ENCODE data around the gene TLR8. TPM values are rescaled to one million over a fixed set of nuclear protein-coding genes. Genes with fewer than 3 reads are reported as not detected.

Gene TLR8
- total and polyA plus RNA-seq, 10 of the 15 experiments (the other 5 are each of a cell fraction or from before 2014, with no cell fraction given): 0.04 TPM; not detected in 9

DNA sequence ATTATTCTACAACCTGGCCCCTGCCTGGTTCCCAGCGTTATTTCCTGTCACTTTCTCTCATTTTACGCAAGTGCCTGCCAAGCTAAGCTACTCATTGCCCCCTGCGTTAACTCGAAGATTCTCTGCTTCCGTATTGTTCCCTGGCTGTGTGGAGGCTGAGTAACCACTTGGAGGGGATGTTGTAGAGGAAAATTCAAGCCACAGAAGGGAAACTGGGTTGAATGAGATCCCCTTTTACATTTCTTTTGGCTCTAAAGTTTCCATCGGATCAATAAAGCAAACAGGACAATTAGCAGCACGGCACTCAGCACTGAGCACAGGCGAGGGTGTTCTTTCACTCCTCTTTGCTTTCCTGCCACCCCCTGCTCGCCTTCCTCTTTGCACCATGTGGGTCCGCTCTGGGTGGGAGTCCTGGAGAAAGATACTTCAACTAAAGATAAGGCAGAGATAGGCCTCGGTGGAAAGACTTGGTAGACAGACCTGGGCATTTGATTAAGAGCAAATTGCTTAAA lies 64.3 kb downstream of the TLR8 start (continued):
- TF ChIP-seq YY1 (IDR thresholded peaks at IDR 0.05; ENCODE audit: low read depth, low read length) (peak; percentile 25; the same call in 1 of the 2 replicates), CHD2 (IDR thresholded peaks at IDR 0.05; ENCODE audit: borderline replicate concordance, low read depth, low read length) (0 out of 2 replicates have a peak, but pooled peaks have one; percentile 18), PAX5 (IDR thresholded peaks at IDR 0.05; ENCODE audit: borderline replicate concordance, low read depth, low read length) (no peak), BHLHE40 (IDR thresholded peaks at IDR 0.05; ENCODE audit: borderline replicate concordance in 1 of 2, low read depth in 2 of 2, low read length in 1 of 2) (0 out of 4 replicates have a peak, but pooled peaks of 1 of the 2 experiments have one; percentile 14), SRF (IDR thresholded peaks at IDR 0.05; ENCODE audit: low read depth in 2 of 2, low read length in 2 of 2) (no peak), FOS (IDR thresholded peaks at IDR 0.05; ENCODE audit: borderline replicate concordance, extremely low read depth, insufficient read length) (no peak), SUZ12 (IDR thresholded peaks at IDR 0.05; ENCODE audit: unreplicated experiment) (no peak), SPI1 (IDR thresholded peaks at IDR 0.05; ENCODE audit: borderline replicate concordance, insufficient read depth, low read depth, low read length) (no peak), SMAD5 (IDR thresholded peaks at IDR 0.05; ENCODE audit: low read depth) (0 out of 2 replicates have a peak, but pooled peaks have one; percentile 28), ZNF207 (IDR thresholded peaks at IDR 0.05; ENCODE audit: borderline replicate concordance) (no peak)
- TF ChIP-seq, protein P1, sequence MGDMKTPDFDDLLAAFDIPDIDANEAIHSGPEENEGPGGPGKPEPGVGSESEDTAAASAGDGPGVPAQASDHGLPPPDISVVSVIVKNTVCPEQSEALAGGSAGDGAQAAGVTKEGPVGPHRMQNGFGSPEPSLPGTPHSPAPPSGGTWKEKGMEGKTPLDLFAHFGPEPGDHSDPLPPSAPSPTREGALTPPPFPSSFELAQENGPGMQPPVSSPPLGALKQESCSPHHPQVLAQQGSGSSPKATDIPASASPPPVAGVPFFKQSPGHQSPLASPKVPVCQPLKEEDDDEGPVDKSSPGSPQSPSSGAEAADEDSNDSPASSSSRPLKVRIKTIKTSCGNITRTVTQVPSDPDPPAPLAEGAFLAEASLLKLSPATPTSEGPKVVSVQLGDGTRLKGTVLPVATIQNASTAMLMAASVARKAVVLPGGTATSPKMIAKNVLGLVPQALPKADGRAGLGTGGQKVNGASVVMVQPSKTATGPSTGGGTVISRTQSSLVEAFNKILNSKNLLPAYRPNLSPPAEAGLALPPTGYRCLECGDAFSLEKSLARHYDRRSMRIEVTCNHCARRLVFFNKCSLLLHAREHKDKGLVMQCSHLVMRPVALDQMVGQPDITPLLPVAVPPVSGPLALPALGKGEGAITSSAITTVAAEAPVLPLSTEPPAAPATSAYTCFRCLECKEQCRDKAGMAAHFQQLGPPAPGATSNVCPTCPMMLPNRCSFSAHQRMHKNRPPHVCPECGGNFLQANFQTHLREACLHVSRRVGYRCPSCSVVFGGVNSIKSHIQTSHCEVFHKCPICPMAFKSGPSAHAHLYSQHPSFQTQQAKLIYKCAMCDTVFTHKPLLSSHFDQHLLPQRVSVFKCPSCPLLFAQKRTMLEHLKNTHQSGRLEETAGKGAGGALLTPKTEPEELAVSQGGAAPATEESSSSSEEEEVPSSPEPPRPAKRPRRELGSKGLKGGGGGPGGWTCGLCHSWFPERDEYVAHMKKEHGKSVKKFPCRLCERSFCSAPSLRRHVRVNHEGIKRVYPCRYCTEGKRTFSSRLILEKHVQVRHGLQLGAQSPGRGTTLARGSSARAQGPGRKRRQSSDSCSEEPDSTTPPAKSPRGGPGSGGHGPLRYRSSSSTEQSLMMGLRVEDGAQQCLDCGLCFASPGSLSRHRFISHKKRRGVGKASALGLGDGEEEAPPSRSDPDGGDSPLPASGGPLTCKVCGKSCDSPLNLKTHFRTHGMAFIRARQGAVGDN (IDR thresholded peaks at IDR 0.05): peak; percentile 54; the same call in 1 of the 2 replicates
- TF ChIP-seq, protein P2, sequence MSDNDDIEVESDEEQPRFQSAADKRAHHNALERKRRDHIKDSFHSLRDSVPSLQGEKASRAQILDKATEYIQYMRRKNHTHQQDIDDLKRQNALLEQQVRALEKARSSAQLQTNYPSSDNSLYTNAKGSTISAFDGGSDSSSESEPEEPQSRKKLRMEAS (IDR thresholded peaks at IDR 0.05; ENCODE audit: low read depth, low read length): no peak
- TF ChIP-seq, protein P3, sequence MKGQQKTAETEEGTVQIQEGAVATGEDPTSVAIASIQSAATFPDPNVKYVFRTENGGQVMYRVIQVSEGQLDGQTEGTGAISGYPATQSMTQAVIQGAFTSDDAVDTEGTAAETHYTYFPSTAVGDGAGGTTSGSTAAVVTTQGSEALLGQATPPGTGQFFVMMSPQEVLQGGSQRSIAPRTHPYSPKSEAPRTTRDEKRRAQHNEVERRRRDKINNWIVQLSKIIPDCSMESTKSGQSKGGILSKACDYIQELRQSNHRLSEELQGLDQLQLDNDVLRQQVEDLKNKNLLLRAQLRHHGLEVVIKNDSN (IDR thresholded peaks at IDR 0.05; ENCODE audit: borderline replicate concordance, extremely low read length, insufficient read depth, low read depth, low read length): no peak
- TF ChIP-seq, protein P4, sequence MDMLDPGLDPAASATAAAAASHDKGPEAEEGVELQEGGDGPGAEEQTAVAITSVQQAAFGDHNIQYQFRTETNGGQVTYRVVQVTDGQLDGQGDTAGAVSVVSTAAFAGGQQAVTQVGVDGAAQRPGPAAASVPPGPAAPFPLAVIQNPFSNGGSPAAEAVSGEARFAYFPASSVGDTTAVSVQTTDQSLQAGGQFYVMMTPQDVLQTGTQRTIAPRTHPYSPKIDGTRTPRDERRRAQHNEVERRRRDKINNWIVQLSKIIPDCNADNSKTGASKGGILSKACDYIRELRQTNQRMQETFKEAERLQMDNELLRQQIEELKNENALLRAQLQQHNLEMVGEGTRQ (IDR thresholded peaks at IDR 0.05; ENCODE audit: borderline replicate concordance, low read depth, low read length): no peak
- TF ChIP-seq, protein P5, sequence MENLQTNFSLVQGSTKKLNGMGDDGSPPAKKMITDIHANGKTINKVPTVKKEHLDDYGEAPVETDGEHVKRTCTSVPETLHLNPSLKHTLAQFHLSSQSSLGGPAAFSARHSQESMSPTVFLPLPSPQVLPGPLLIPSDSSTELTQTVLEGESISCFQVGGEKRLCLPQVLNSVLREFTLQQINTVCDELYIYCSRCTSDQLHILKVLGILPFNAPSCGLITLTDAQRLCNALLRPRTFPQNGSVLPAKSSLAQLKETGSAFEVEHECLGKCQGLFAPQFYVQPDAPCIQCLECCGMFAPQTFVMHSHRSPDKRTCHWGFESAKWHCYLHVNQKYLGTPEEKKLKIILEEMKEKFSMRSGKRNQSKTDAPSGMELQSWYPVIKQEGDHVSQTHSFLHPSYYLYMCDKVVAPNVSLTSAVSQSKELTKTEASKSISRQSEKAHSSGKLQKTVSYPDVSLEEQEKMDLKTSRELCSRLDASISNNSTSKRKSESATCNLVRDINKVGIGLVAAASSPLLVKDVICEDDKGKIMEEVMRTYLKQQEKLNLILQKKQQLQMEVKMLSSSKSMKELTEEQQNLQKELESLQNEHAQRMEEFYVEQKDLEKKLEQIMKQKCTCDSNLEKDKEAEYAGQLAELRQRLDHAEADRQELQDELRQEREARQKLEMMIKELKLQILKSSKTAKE (IDR thresholded peaks at IDR 0.05; ENCODE audit: low read depth, poor library complexity, severe bottlenecking): peak; percentile 52
